ENCODE data around the gene SUPT4H1. TPM values are rescaled to one million over a fixed set of nuclear protein-coding genes. Genes with fewer than 3 reads are reported as not detected.
A peak's percentile ranks its signal among the peaks of the same experiment; 100 is the strongest.

Gene SUPT4H1
- total RNA-seq, 2 experiments from 2014 or later, result 76.6 to 76.9 TPM

GRCh38 chr17:58308985-58309917, 42.8 kb downstream of the SUPT4H1 start:
- no peak overlapping the region for H3K27ac Mint-ChIP-seq
- H3K9me3 Mint-ChIP-seq, result no peaks in the 10 kb centered on the region
- intact Hi-C loops (cut with micrococcal nuclease), result no loop called here
- peaks cover 3% of the 10 kb centered on the region for H3K36me3 Mint-ChIP-seq (ENCODE audit: low read depth)
- H3K4me1 Mint-ChIP-seq (ENCODE audit: low read depth), result no peaks in the 10 kb centered on the region
- no peak for DNase-seq
- H3K4me3 Mint-ChIP-seq, result no peak overlapping the region
- H3K27me3 Mint-ChIP-seq (ENCODE audit: low read depth), result no peaks in the 10 kb centered on the region
- CTCF ChIA-PET, result interaction anchor here (1.0 to 1.7 kb wide), 3 partner anchors 8 to 109 kb away, joined by 3 to 8 read pairs (median 5); no protein-coding TSS in a partner anchor

GRCh38 chr17:58308173-58308984, 43.6 kb downstream of the SUPT4H1 start:
- no peaks in the 10 kb centered on the region for H3K4me1 Mint-ChIP-seq (ENCODE audit: low read depth)
- H3K27ac Mint-ChIP-seq, result no peak overlapping the region
- no peaks in the 10 kb centered on the region for H3K27me3 Mint-ChIP-seq (ENCODE audit: low read depth)
- intact Hi-C loops (cut with micrococcal nuclease), result no loop called here
- CTCF ChIA-PET, result interaction anchor here (1.0 to 1.7 kb wide), 4 partner anchors 9 to 109 kb away, joined by 3 to 8 read pairs (median 4); no protein-coding TSS in a partner anchor
- no peak overlapping the region for H3K4me3 Mint-ChIP-seq
- peaks cover 3% of the 10 kb centered on the region for H3K36me3 Mint-ChIP-seq (ENCODE audit: low read depth)
- H3K9me3 Mint-ChIP-seq, result no peaks in the 10 kb centered on the region
- no peak for DNase-seq

- H3K4me3 Mint-ChIP-seq, result no peak overlapping the region
- no peak for DNase-seq
- intact Hi-C loops (cut with micrococcal nuclease), result no loop called here
- no peaks in the 10 kb centered on the region for H3K4me1 Mint-ChIP-seq (ENCODE audit: low read depth)
- CTCF ChIA-PET, result interaction anchor here (1.1 to 1.6 kb wide), 2 partner anchors 10 to 30 kb away, joined by 4 to 9 read pairs; no protein-coding TSS in a partner anchor
- H3K36me3 Mint-ChIP-seq (ENCODE audit: low read depth), result peaks cover 3% of the 10 kb centered on the region
- no peaks in the 10 kb centered on the region for H3K9me3 Mint-ChIP-seq
- no peaks in the 10 kb centered on the region for H3K27me3 Mint-ChIP-seq (ENCODE audit: low read depth)
- no peak overlapping the region for H3K27ac Mint-ChIP-seq
Measured at GRCh38 chr17:58307468-58308172, 44.4 kb downstream of the SUPT4H1 start.

GRCh38 chr17:58306131-58306951, 45.7 kb downstream of the SUPT4H1 start:
- H3K27ac Mint-ChIP-seq, result no peak overlapping the region

GRCh38 chr17:58305626-58306025, 46.4 kb downstream of the SUPT4H1 start:
- no peaks in the 10 kb centered on the region for H3K27me3 Mint-ChIP-seq (ENCODE audit: low read depth)
- no peak for DNase-seq
- intact Hi-C loops (cut with micrococcal nuclease), result no loop called here
- H3K4me1 Mint-ChIP-seq (ENCODE audit: low read depth), result no peaks in the 10 kb centered on the region
- no peak overlapping the region for H3K4me3 Mint-ChIP-seq
- peaks cover 3% of the 10 kb centered on the region for H3K36me3 Mint-ChIP-seq (ENCODE audit: low read depth)
- H3K9me3 Mint-ChIP-seq, result no peaks in the 10 kb centered on the region
- CTCF ChIA-PET, result interaction anchor here (0.5 to 3.7 kb wide), 8 partner anchors 12 to 188 kb away, joined by 3 to 22 read pairs (median 9); partner anchors contain the start of gene RNF43
- no peak overlapping the region for H3K27ac Mint-ChIP-seq

More at GRCh38 chr17:58306131-58306951, 45.7 kb downstream of the SUPT4H1 start:
- CTCF ChIA-PET, result interaction anchor here (1.4 to 3.7 kb wide), 4 partner anchors 11 to 129 kb away, joined by 6 to 22 read pairs (median 9); partner anchors contain the start of gene RNF43
- intact Hi-C loops (cut with micrococcal nuclease), result no loop called here
- peaks cover 3% of the 10 kb centered on the region for H3K36me3 Mint-ChIP-seq (ENCODE audit: low read depth)
- no peak for DNase-seq
- H3K4me3 Mint-ChIP-seq, result no peak overlapping the region
- H3K9me3 Mint-ChIP-seq, result no peaks in the 10 kb centered on the region
- no peaks in the 10 kb centered on the region for H3K4me1 Mint-ChIP-seq (ENCODE audit: low read depth)
- H3K27me3 Mint-ChIP-seq (ENCODE audit: low read depth), result no peaks in the 10 kb centered on the region

- Mint-ChIP-seq H3K27me3 (ENCODE audit: low read depth) (no peaks in the 10 kb centered on the region), H3K27ac (no peak overlapping the region), H3K36me3 (ENCODE audit: low read depth) (peaks cover 3% of the 10 kb centered on the region), H3K4me1 (ENCODE audit: low read depth) (no peaks in the 10 kb centered on the region), H3K4me3 (no peak overlapping the region), H3K9me3 (no peaks in the 10 kb centered on the region)
- CTCF ChIA-PET, result interaction anchor here (0.6 to 3.7 kb wide), 25 partner anchors 9 to 1772 kb away, joined by 3 to 22 read pairs (median 6); partner anchors contain the start of genes RNF43 and SUPT4H1
- intact Hi-C loops (cut with micrococcal nuclease), result loop anchor here (1.0 kb wide), 3 partner anchors 24 to 142 kb away; no protein-coding TSS in a partner anchor
- DNase-seq, result no peak
Measured at GRCh38 chr17:58304750-58305486, 47.1 kb downstream of the SUPT4H1 start.

- intact Hi-C loops (cut with micrococcal nuclease), result loop anchor here (1.0 kb wide), 3 partner anchors 25 to 143 kb away; no protein-coding TSS in a partner anchor
- Mint-ChIP-seq H3K27ac (no peak overlapping the region), H3K9me3 (no peaks in the 10 kb centered on the region), H3K4me1 (ENCODE audit: low read depth) (no peaks in the 10 kb centered on the region), H3K4me3 (no peak overlapping the region), H3K27me3 (ENCODE audit: low read depth) (no peaks in the 10 kb centered on the region), H3K36me3 (ENCODE audit: low read depth) (peaks cover 3% of the 10 kb centered on the region)
- CTCF ChIA-PET, result interaction anchor here (0.6 to 3.7 kb wide), 26 partner anchors 10 to 1773 kb away, joined by 3 to 22 read pairs (median 6); partner anchors contain the start of genes RNF43 and SUPT4H1
- peak; percentile 70 for DNase-seq
Measured at GRCh38 chr17:58303971-58304749, 47.8 kb downstream of the SUPT4H1 start.

GRCh38 chr17:58302919-58303585, 48.9 kb downstream of the SUPT4H1 start:
- DNase-seq, result no peak
- H3K9me3 Mint-ChIP-seq, result no peaks in the 10 kb centered on the region
- H3K27me3 Mint-ChIP-seq (ENCODE audit: low read depth), result no peaks in the 10 kb centered on the region
- H3K4me1 Mint-ChIP-seq (ENCODE audit: low read depth), result no peaks in the 10 kb centered on the region
- H3K27ac Mint-ChIP-seq, result no peak overlapping the region
- no peaks in the 10 kb centered on the region for H3K36me3 Mint-ChIP-seq (ENCODE audit: low read depth)
- CTCF ChIA-PET, result interaction anchor here (0.6 to 3.7 kb wide), 10 partner anchors 11 to 144 kb away, joined by 5 to 22 read pairs (median 10); partner anchors contain the start of genes RNF43 and SUPT4H1
- H3K4me3 Mint-ChIP-seq, result no peak overlapping the region
- intact Hi-C loops (cut with micrococcal nuclease), result no loop called here

GRCh38 chr17:58302171-58302918, 49.7 kb downstream of the SUPT4H1 start:
- Mint-ChIP-seq H3K4me3 (no peak overlapping the region), H3K9me3 (no peaks in the 10 kb centered on the region), H3K4me1 (ENCODE audit: low read depth) (no peaks in the 10 kb centered on the region), H3K36me3 (ENCODE audit: low read depth) (no peaks in the 10 kb centered on the region), H3K27me3 (ENCODE audit: low read depth) (no peaks in the 10 kb centered on the region), H3K27ac (no peak overlapping the region)
- CTCF ChIA-PET, result interaction anchor here (3.1 to 3.7 kb wide), 2 partner anchors 77 to 115 kb away, joined by 13 to 22 read pairs; partner anchors contain the start of gene RNF43
- DNase-seq, result no peak
- intact Hi-C loops (cut with micrococcal nuclease), result no loop called here
